GM18909 (cell line): ENCODE measurements around the gene ECE1.

Experiments used
- ATAC-seq: cut with Tn5 transposase; IDR thresholded peaks from one replicate; pipeline ENCODE4 v1.9.1; 2021; ENCODE audit warnings: mild to moderate bottlenecking; ENCODE audit not compliant: unreplicated experiment, poor library complexity

Gene ECE1

DNA sequence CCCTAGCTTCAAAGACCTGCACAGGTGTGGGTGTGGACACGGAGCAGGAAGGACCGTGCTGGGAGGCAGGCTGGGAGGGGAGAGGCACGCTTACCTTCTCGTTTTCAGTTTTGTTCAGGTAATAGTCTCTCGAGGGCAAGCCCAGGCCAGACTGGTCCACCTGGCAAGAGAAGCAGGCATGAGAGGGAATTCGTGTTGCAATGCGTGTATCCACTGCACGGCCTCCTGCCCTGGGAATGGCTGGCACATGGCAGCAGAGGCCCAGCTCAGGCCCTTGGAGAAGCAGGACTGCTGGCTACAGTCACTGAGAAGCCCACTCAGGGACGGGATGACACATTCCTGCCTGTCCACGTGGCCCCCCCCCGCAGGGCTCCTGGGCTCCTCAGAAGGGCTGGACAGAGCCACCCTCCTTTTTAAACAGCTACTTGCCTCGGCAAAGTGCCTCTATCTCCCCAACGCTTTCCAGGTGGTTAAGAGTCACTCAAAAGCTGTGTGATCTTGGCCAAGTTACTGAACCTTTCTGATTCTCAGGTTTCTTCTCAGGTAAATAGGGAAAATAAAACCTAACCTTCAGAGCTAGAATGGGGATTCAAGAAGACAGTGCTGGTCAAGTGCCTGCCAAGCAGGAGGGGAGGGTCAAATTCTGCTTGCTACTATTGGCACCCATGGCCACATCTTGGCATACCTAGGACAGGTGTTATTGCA is 32.7 kb downstream of the ECE1 start:
- no peak for ATAC-seq

- ATAC-seq: no peak
These were observed 33.5 kb downstream of the ECE1 start for GRCh38 chr1:21256776-21257175.

- ATAC-seq: no peak
These were observed 34.3 kb downstream of the ECE1 start for GRCh38 chr1:21255943-21256320.

DNA sequence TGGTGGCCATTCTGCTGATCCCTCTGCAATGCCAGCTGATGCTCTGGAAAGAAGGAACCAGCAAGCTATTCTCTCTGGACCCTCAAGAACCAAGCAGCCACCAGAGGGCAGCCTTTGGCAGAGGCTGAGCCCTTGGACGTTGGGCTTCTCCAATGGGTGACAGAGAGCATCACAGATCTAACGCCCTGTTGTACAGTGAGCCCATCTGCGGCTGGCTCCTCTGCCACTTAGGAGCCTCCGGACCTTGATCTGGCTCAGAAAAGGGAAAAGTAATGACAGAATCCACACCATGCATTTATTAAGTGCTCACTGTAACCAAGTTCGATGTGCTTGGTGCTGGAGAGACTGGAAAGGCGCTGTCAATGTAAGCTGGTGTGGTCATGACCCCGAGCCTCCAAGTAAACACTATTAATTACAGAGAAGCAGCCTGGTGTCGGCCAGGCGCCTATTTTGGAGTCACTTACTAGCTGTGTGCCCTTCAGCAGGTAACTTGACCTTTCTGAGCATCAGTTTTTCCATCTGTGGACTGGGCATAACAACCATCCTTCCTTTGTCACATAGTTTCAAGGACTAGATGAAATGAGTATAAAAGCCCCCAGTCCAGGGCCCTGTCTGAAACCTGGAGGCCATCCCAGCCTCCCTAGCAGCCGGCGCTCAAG is 34.9 kb downstream of the ECE1 start:
- no peak for ATAC-seq

GRCh38 chr1:21254335-21254951 is 35.8 kb downstream of the ECE1 start:
- no peak for ATAC-seq

GRCh38 chr1:21251773-21252471 is 38.3 kb downstream of the ECE1 start:
- no peak for ATAC-seq

DNA sequence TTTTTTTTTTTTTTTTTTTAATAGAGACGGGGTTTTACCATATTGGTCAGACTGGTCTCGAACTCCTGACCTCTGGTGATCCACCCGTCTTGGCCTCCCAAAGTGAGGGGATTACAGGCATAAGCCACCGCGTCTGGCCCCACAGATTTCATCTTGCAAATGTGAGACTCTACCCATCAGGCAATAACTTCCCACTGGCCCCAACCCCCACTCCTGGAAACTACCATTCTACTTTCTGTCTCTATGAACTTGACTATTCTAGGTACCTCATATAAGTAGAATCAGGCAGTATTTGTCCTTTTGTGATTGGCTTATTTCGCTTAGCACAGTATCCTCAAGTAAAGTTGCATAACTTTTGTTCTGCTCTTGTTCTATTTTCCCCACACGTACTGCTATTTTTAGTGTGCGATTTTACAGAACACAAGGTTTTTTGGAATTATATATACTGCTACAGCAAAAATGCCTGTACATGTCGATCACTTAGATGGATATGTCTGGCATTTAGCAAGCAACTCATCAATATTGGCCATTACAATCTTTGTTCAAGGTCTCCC is 40.2 kb downstream of the ECE1 start:
- ATAC-seq: no peak

- ATAC-seq: no peak
These were observed 42.2 kb downstream of the ECE1 start for GRCh38 chr1:21247892-21248715.

- ATAC-seq: no peak
These were observed 43.2 kb downstream of the ECE1 start for GRCh38 chr1:21246905-21247642.

GRCh38 chr1:21245688-21246229 is 44.5 kb downstream of the ECE1 start:
- ATAC-seq: no peak

- no peak for ATAC-seq
These were observed 45.1 kb downstream of the ECE1 start for GRCh38 chr1:21244986-21245687.

DNA sequence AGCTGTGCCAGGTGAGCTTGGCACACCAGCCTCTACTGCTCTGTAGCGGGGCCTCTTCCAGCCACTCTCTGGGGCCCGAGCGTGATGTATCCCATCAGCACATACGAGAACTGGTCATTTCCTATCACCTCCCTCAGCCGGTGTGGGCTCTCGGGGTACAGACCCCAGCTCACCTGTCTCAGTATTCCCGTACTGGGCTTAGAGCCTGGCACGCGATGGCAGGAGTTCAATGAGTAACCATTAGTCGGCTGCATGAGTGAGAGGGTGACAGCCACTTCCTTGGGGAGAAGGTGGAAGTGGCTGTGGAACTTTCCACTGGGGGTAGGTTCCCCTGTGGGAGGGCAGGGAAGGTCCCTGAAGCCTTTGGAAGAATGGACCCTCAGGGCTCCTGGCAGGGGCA is 46.1 kb downstream of the ECE1 start:
- ATAC-seq: no peak

- no peak for ATAC-seq
These were observed 47.4 kb downstream of the ECE1 start for GRCh38 chr1:21242846-21243245.

GRCh38 chr1:21241771-21242581 is 48.3 kb downstream of the ECE1 start:
- ATAC-seq: no peak

- no peak for ATAC-seq
These were observed 49.6 kb downstream of the ECE1 start for GRCh38 chr1:21240706-21241105.

DNA sequence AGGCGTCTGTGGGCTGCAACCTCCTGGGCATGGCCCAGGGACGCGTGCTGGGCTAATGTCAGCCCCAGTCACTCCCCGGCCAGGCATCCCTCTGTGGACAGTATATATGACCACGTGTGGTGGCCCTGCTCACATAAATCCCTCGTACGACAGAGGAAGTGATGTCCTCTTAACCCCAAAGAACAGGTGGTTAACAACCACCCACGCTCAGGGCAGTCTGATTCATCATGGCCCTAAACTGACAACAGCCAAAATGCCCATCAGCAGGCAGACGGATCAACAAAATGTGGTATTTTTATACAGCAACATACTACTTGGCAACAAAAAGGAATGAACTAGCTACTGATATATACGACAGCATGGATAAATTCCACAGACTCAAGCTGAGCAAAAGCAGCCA is 51.0 kb downstream of the ECE1 start:
- ATAC-seq: no peak

GRCh38 chr1:21238141-21238800 is 52.0 kb downstream of the ECE1 start:
- no peak for ATAC-seq
